NCI-H187 (cell line): Measurements from ENCODE around the gene RMDN2.
"Not testable (repeated sequence)": the region's sequence is repeated elsewhere in the genome, so short reads cannot be mapped to it uniquely, and the experiment has no call there.

ENCODE experiments used
- DNase-seq, 2 experiments: peaks; one replicate each; lab custom pipeline; 2025; lab: John Stamatoyannopoulos, UW

Gene RMDN2

GRCh38 chr2:37932873-37933272 is 7.8 kb downstream of the RMDN2 start:
- DNase-seq = not testable (repeated sequence)

GRCh38 chr2:37934591-37935513 is 9.8 kb downstream of the RMDN2 start:
- no peak for DNase-seq

- not testable (repeated sequence) for DNase-seq
Observed at GRCh38 chr2:37937568-37937967, 12.5 kb downstream of the RMDN2 start.

- not testable (repeated sequence) for DNase-seq
Observed at GRCh38 chr2:37941267-37941666, 16.2 kb downstream of the RMDN2 start.

- DNase-seq = no peak
Observed at GRCh38 chr2:37944268-37944667, 19.2 kb downstream of the RMDN2 start.

GRCh38 chr2:37947306-37947705 is 22.2 kb downstream of the RMDN2 start:
- DNase-seq = no peak

GRCh38 chr2:37962018-37962739 is 37.1 kb downstream of the RMDN2 start:
- DNase-seq = peak; percentile 20 to 44

GRCh38 chr2:37962740-37963121 is 37.6 kb downstream of the RMDN2 start:
- not testable (repeated sequence) for DNase-seq

GRCh38 chr2:37963901-37964300 is 38.8 kb downstream of the RMDN2 start:
- DNase-seq = not testable (repeated sequence)

GRCh38 chr2:37966326-37966725 is 41.2 kb downstream of the RMDN2 start:
- DNase-seq = no peak

GRCh38 chr2:37969731-37970130 is 44.6 kb downstream of the RMDN2 start:
- no peak for DNase-seq

- no peak for DNase-seq
Observed at GRCh38 chr2:37971971-37972370, 46.9 kb downstream of the RMDN2 start.

GRCh38 chr2:37973615-37974353 is 48.7 kb downstream of the RMDN2 start:
- DNase-seq = no peak

- no peak for DNase-seq
Observed at GRCh38 chr2:37975808-37976207, 50.7 kb downstream of the RMDN2 start.

- DNase-seq = peak in 1 of 2 experiments; percentile 14
Observed at GRCh38 chr2:37976411-37976810, 51.3 kb downstream of the RMDN2 start.

- peak; percentile 47 to 71 for DNase-seq
Observed at GRCh38 chr2:37982147-37982582, 57.1 kb downstream of the RMDN2 start.

GRCh38 chr2:37982847-37983246 is 57.8 kb downstream of the RMDN2 start:
- DNase-seq = no peak

- no peak for DNase-seq
Observed at GRCh38 chr2:37983719-37984118, 58.6 kb downstream of the RMDN2 start.

- DNase-seq = no peak
Observed at GRCh38 chr2:37984176-37984575, 59.1 kb downstream of the RMDN2 start.

GRCh38 chr2:37984589-37984988 is 59.5 kb downstream of the RMDN2 start:
- DNase-seq = no peak

- DNase-seq = no peak
Observed at GRCh38 chr2:37985333-37985732, 60.2 kb downstream of the RMDN2 start.

- no peak for DNase-seq
Observed at GRCh38 chr2:37987098-37987775, 62.1 kb downstream of the RMDN2 start.
